LNCAP (cell line): ENCODE data around the gene CDON.

Experiments used
- CTCF ChIP-seq: fragments of 450-650 bp; IDR thresholded peaks from 2 replicates; pipeline ENCODE4 v1.5.1; 2017; ENCODE audit warnings: mild to moderate bottlenecking

The CDON gene

GRCh38 chr11:125971618-125972017 lies 91.0 kb downstream of the CDON start:
- TF ChIP-seq CTCF = no peak

GRCh38 chr11:125968354-125968753 lies 94.3 kb downstream of the CDON start:
- TF ChIP-seq CTCF = no peak

GRCh38 chr11:125967515-125967914 lies 95.2 kb downstream of the CDON start:
- no peak for TF ChIP-seq CTCF

GRCh38 chr11:125960771-125961170 lies 101.9 kb downstream of the CDON start:
- TF ChIP-seq CTCF = no peak

GRCh38 chr11:125959931-125960330 lies 102.7 kb downstream of the CDON start:
- no peak for TF ChIP-seq CTCF

GRCh38 chr11:125959511-125959910 lies 103.2 kb downstream of the CDON start:
- TF ChIP-seq CTCF = no peak

- no peak for TF ChIP-seq CTCF
Measured at GRCh38 chr11:125958872-125959400, 103.7 kb downstream of the CDON start.

- no peak for TF ChIP-seq CTCF
Measured at GRCh38 chr11:125957618-125958332, 104.9 kb downstream of the CDON start.
